ENCODE data around the gene PGA3. TPM values are rescaled to one million over a fixed set of nuclear protein-coding genes. Genes with fewer than 3 reads are reported as not detected.
"Not testable (repeated sequence)": the region's sequence is repeated elsewhere in the genome, so short reads cannot be mapped to it uniquely, and the experiment has no call there.

Gene PGA3
- total RNA-seq, 2 experiments from 2014 or later: not detected

DNA sequence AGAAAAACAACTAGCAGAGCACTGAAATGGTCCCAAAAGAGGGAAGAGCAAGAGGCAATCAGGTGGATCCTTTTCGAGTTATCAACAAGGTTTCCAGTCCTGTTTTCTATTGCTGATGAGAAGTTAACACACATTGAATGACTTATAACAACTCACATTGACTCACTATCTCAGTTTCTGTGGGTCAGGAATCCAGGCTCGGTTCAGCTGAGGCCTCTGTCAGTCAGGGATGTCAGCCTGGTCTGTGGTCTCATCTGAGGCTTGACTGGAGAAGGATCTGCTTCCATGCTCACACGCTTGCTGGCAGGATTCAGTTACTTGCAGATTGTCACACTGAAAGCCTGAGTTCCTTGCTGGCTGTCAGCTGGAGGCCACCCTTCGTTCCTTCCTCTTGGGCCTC, 15.0 kb downstream of the PGA3 start:
- H3K27me3 Mint-ChIP-seq (ENCODE audit: low read depth); H3K36me3 Mint-ChIP-seq (ENCODE audit: low read depth); intact Hi-C loops (cut with micrococcal nuclease); DNase-seq; H3K9me3 Mint-ChIP-seq; CTCF ChIA-PET; H3K4me1 Mint-ChIP-seq (ENCODE audit: low read depth); H3K4me3 Mint-ChIP-seq; H3K27ac Mint-ChIP-seq: not testable (repeated sequence)

GRCh38 chr11:61219016-61219415, 15.7 kb downstream of the PGA3 start:
- intact Hi-C loops (cut with micrococcal nuclease); H3K36me3 Mint-ChIP-seq (ENCODE audit: low read depth); DNase-seq; H3K4me3 Mint-ChIP-seq; H3K9me3 Mint-ChIP-seq; H3K27me3 Mint-ChIP-seq (ENCODE audit: low read depth); H3K4me1 Mint-ChIP-seq (ENCODE audit: low read depth); CTCF ChIA-PET; H3K27ac Mint-ChIP-seq: not testable (repeated sequence)

DNA sequence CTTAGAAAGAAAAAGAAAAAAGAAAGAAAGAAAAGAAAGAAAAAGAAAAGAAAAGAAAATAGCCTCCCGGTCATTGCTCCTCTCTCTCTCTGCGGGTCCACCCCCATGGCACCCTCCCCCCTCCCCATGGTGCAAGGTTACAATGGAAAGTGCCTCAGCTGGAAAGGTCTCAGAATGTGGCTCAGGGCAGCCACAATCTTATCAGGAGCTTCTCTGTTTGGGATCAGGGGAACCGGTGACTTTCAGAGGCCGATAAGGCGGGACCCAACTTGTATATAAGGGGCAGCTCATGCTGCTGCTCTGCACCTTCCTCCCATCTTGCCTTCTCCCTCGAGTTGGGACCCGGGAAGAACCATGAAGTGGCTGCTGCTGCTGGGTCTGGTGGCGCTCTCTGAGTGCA, 18.7 kb downstream of the PGA3 start, which contains the start of gene PGA4:
PGA4 (plus strand) TSS at position 301 of the 400 bp plus-strand sequence; CDS start at position 355, 54 bp downstream.
- H3K4me3 Mint-ChIP-seq; H3K27me3 Mint-ChIP-seq (ENCODE audit: low read depth); DNase-seq; intact Hi-C loops (cut with micrococcal nuclease); H3K9me3 Mint-ChIP-seq; H3K27ac Mint-ChIP-seq; CTCF ChIA-PET; H3K4me1 Mint-ChIP-seq (ENCODE audit: low read depth); H3K36me3 Mint-ChIP-seq (ENCODE audit: low read depth): not testable (repeated sequence)

DNA sequence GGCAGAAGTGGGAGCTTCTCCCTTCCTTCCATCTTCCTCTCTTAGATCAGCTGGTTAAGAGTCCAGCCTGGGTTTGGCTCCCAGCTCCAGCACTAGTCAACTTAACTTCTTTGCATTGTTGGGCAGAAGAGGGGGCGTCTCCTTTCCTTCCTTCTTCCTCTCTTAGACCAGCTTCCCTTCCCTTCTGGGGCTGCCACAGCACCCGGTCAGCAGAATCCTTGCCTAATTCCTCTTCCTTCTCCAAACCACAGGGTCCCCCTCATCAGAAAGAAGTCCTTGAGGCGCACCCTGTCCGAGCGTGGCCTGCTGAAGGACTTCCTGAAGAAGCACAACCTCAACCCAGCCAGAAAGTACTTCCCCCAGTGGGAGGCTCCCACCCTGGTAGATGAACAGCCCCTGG, 19.4 kb downstream of the PGA3 start:
- CTCF ChIA-PET; H3K4me1 Mint-ChIP-seq (ENCODE audit: low read depth); H3K27me3 Mint-ChIP-seq (ENCODE audit: low read depth); intact Hi-C loops (cut with micrococcal nuclease); H3K36me3 Mint-ChIP-seq (ENCODE audit: low read depth); DNase-seq; H3K27ac Mint-ChIP-seq; H3K4me3 Mint-ChIP-seq; H3K9me3 Mint-ChIP-seq: not testable (repeated sequence)

DNA sequence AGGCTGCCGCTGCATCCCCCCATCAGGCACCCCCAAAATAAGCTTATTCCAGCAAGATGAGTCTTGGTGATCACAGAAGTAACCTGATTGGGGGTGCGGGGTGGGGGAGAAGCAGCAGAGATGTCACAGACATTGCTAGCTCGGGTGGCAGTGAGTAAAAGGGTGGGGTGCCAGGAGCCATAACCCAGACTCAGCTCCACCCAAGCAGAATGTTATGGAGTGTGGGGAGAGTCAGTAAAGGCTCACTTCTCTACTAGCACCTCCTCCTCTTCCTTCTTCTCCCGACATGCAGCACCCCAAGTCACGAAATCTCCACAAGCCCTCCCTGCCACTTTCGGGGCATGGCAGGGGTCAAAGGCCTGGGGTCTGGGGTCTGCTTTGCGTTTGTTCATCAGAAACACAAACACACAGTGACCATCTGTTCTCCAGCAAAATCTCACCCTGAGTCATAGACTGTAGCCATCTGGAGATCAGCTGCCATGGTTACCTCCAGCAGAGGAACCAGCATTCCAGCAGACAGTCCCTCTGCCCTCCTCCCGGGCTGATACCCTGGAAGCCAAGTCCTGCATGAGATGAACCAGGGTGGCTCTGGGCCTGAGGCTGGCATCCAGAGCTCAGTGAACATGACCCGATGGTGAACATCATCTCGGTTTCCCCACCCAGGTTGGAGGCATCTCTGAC, 23.3 kb downstream of the PGA3 start:
- H3K9me3 Mint-ChIP-seq; H3K36me3 Mint-ChIP-seq (ENCODE audit: low read depth); CTCF ChIA-PET; H3K4me1 Mint-ChIP-seq (ENCODE audit: low read depth); DNase-seq; H3K27ac Mint-ChIP-seq; H3K27me3 Mint-ChIP-seq (ENCODE audit: low read depth); H3K4me3 Mint-ChIP-seq; intact Hi-C loops (cut with micrococcal nuclease): not testable (repeated sequence)

DNA sequence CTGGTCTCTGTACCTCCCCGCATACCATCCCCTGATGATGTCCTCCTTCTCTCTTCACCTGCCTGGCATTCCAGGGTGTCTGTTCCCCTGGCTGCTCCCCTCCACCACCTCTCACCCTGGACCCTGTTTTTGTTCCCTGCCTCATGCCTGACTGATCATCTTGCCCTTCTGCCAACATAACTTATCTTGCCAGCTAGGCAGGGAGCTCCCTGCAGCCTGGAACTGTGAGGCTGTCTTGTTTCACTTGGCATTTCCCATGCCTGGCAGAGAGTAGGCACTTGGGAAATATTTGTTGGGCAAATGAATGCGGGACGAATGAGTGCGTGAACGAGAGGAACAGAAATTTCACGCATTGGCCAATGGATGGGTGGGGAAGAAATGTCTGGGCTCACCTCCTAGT, 26.1 kb downstream of the PGA3 start:
- intact Hi-C loops (cut with micrococcal nuclease); H3K9me3 Mint-ChIP-seq; H3K4me3 Mint-ChIP-seq; H3K4me1 Mint-ChIP-seq (ENCODE audit: low read depth); H3K27ac Mint-ChIP-seq; H3K36me3 Mint-ChIP-seq (ENCODE audit: low read depth); H3K27me3 Mint-ChIP-seq (ENCODE audit: low read depth); DNase-seq; CTCF ChIA-PET: not testable (repeated sequence)

DNA sequence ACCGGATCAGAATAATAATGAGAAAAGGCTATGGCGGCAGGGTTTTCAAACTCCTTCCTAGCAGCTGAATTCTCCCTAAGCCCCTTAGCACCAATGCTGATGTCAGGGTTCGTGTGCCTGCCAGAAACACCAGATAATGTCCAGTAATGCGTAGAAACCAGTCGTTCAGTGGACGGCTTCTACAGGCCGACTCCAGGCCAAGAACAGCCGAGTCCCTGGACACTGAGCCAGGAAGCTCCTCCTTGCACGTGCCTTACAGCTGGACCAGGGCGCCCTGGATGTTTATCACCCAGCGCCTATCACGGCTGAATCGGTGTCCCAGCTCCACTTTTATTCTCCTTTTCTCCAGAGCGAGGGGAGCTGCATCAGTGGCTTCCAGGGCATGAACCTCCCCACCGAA, 27.7 kb downstream of the PGA3 start:
- intact Hi-C loops (cut with micrococcal nuclease); H3K27me3 Mint-ChIP-seq (ENCODE audit: low read depth); H3K27ac Mint-ChIP-seq; CTCF ChIA-PET; H3K4me3 Mint-ChIP-seq; H3K4me1 Mint-ChIP-seq (ENCODE audit: low read depth); H3K36me3 Mint-ChIP-seq (ENCODE audit: low read depth); DNase-seq; H3K9me3 Mint-ChIP-seq: not testable (repeated sequence)

DNA sequence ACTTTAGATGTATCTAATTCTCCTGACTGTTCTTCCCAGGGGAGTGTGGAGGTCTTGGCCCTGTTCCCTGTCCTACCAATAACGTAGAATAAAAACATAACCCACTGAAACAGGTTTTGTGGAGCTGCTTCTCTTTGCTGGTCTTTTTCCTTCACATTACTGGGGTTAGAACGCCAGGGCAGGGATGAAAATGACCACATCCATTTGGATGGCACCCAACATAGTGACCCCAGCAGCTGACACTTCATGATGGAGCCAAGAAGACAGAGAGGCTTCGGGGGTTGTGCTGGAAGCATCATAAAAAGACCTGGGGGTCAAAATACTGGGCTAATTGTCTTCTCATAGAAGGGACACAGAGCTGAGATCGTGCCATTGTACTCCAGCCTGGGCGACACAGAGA, 28.3 kb downstream of the PGA3 start:
- H3K36me3 Mint-ChIP-seq (ENCODE audit: low read depth); H3K27ac Mint-ChIP-seq; H3K4me3 Mint-ChIP-seq; H3K9me3 Mint-ChIP-seq; intact Hi-C loops (cut with micrococcal nuclease); H3K27me3 Mint-ChIP-seq (ENCODE audit: low read depth); CTCF ChIA-PET; H3K4me1 Mint-ChIP-seq (ENCODE audit: low read depth); DNase-seq: not testable (repeated sequence)

DNA sequence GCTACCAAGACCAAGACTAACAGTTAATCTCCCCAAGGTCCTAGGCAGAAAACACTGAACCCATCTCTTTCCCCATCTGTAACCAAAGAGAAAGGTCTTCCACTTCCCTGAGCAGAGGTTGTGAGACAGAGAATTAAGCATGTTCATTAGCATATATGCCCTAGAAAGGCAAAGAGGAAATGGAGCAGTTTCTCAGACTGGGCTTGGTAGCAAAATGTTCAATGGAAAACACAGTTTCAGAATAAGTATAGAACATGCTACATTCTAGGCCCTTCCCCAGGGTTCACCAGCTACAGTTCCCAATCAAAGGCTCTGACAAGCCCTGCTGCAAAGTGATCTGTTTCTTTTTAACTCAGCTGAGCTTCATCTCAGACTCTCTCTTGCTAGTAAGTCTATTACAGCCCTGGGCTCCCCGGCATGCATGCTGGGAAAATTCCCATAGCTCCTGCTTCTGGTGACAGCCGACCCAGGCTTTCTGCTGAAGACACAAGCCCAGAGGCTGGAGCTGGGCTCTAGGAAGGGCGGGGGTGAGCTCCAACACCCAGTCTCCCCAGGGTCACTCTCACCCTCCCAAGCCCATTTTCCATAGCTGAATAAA, 29.3 kb downstream of the PGA3 start:
- H3K4me1 Mint-ChIP-seq (ENCODE audit: low read depth); H3K27me3 Mint-ChIP-seq (ENCODE audit: low read depth); H3K27ac Mint-ChIP-seq; CTCF ChIA-PET; intact Hi-C loops (cut with micrococcal nuclease); H3K36me3 Mint-ChIP-seq (ENCODE audit: low read depth); H3K9me3 Mint-ChIP-seq; DNase-seq; H3K4me3 Mint-ChIP-seq: not testable (repeated sequence)

DNA sequence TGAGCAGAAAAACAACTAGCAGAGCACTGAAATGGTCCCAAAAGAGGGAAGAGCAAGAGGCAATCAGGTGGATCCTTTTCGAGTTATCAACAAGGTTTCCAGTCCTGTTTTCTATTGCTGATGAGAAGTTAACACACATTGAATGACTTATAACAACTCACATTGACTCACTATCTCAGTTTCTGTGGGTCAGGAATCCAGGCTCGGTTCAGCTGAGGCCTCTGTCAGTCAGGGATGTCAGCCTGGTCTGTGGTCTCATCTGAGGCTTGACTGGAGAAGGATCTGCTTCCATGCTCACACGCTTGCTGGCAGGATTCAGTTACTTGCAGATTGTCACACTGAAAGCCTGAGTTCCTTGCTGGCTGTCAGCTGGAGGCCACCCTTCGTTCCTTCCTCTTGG, 33.8 kb downstream of the PGA3 start:
- CTCF ChIA-PET; H3K27ac Mint-ChIP-seq; DNase-seq; intact Hi-C loops (cut with micrococcal nuclease); H3K27me3 Mint-ChIP-seq (ENCODE audit: low read depth); H3K9me3 Mint-ChIP-seq; H3K4me1 Mint-ChIP-seq (ENCODE audit: low read depth); H3K36me3 Mint-ChIP-seq (ENCODE audit: low read depth); H3K4me3 Mint-ChIP-seq: not testable (repeated sequence)

DNA sequence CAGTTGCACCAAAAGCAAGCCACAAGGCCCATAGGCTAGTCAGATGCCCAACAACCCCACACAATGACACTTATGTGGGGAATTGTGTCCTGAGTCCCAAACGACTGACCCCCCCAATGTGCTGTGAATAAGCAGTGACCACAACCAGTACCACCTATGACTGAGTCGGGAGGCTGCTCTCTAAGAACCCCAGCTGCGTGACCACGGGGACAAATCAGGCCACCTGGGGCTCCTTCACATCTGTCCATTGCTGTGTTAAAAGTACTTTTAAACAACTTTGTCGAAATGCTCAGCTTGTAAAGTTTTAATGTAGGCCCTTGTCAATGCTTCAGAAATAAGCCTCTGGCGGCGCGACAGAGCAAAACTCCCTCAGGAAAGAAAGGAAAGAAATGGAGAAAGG, 37.0 kb downstream of the PGA3 start:
- H3K27me3 Mint-ChIP-seq (ENCODE audit: low read depth); H3K27ac Mint-ChIP-seq; DNase-seq; H3K4me1 Mint-ChIP-seq (ENCODE audit: low read depth); H3K4me3 Mint-ChIP-seq; CTCF ChIA-PET; H3K9me3 Mint-ChIP-seq; intact Hi-C loops (cut with micrococcal nuclease); H3K36me3 Mint-ChIP-seq (ENCODE audit: low read depth): not testable (repeated sequence)

- CTCF ChIA-PET; H3K27ac Mint-ChIP-seq; H3K4me1 Mint-ChIP-seq (ENCODE audit: low read depth); H3K27me3 Mint-ChIP-seq (ENCODE audit: low read depth); intact Hi-C loops (cut with micrococcal nuclease); H3K36me3 Mint-ChIP-seq (ENCODE audit: low read depth); H3K9me3 Mint-ChIP-seq; H3K4me3 Mint-ChIP-seq; DNase-seq: not testable (repeated sequence)
Measured at GRCh38 chr11:61240875-61241274, 37.6 kb downstream of the PGA3 start, which contains the start of gene PGA5. TSS of gene PGA5 (plus strand) at chr11:61241175. CDS start at chr11:61241227, 52 bp downstream.

DNA sequence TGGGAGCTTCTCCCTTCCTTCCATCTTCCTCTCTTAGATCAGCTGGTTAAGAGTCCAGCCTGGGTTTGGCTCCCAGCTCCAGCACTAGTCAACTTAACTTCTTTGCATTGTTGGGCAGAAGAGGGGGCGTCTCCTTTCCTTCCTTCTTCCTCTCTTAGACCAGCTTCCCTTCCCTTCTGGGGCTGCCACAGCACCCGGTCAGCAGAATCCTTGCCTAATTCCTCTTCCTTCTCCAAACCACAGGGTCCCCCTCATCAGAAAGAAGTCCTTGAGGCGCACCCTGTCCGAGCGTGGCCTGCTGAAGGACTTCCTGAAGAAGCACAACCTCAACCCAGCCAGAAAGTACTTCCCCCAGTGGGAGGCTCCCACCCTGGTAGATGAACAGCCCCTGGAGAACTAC, 38.2 kb downstream of the PGA3 start:
- CTCF ChIA-PET; H3K9me3 Mint-ChIP-seq; H3K27me3 Mint-ChIP-seq (ENCODE audit: low read depth); intact Hi-C loops (cut with micrococcal nuclease); H3K4me3 Mint-ChIP-seq; H3K36me3 Mint-ChIP-seq (ENCODE audit: low read depth); H3K27ac Mint-ChIP-seq; DNase-seq; H3K4me1 Mint-ChIP-seq (ENCODE audit: low read depth): not testable (repeated sequence)
